Subcutaneous abdominal adipose tissue (tissue), 5 donors: ENCODE measurements around the gene LINGO4.
A peak's percentile ranks its signal among the peaks of the same experiment; 100 is the strongest.

Source experiments
- H3K27ac ChIP-seq: one replicate; pipeline ENCODE4 v1.7.0; 2013; ENCODE audit warnings: low read depth, mild to moderate bottlenecking, inconsistent platforms, low read length, moderate library complexity
- H3K27me3 ChIP-seq, 5 donors: one replicate each; pipeline ENCODE4 v1.7.0; 2013; ENCODE audit warnings: low read length in 5 of 5, inconsistent platforms in 1 of 5; ENCODE audit not compliant: control insufficient read depth in 5 of 5, insufficient read depth in 4 of 5
- H3K36me3 ChIP-seq, 5 donors: one replicate each; pipeline ENCODE4 v1.7.0; 2013; ENCODE audit warnings: low read length in 5 of 5; ENCODE audit not compliant: control insufficient read depth in 5 of 5, insufficient read depth in 5 of 5
- H3K4me1 ChIP-seq, 5 donors: one replicate each; pipeline ENCODE4 v1.7.0; 2013; ENCODE audit warnings: low read length in 5 of 5, mild to moderate bottlenecking in 3 of 5, moderate library complexity in 1 of 5; ENCODE audit not compliant: control insufficient read depth in 5 of 5, insufficient read depth in 5 of 5
- H3K4me3 ChIP-seq, 5 donors: one replicate each; pipeline ENCODE4 v1.7.0; 2013; ENCODE audit warnings: low read length in 5 of 5, low read depth in 1 of 5
- H3K9ac ChIP-seq, 5 donors: one replicate each; pipeline ENCODE4 v1.7.0; 2013; ENCODE audit warnings: low read length in 5 of 5, mild to moderate bottlenecking in 4 of 5, moderate library complexity in 3 of 5
- H3K9me3 ChIP-seq, 5 donors: one replicate each; pipeline ENCODE4 v1.7.0; 2013; ENCODE audit warnings: low read length in 5 of 5; ENCODE audit not compliant: control insufficient read depth in 5 of 5
- donor health status: healthy.
- donor health status: healthy.
- donor health status: healthy.
- donor health status: healthy.
- donor health status: healthy.

LINGO4 gene

DNA sequence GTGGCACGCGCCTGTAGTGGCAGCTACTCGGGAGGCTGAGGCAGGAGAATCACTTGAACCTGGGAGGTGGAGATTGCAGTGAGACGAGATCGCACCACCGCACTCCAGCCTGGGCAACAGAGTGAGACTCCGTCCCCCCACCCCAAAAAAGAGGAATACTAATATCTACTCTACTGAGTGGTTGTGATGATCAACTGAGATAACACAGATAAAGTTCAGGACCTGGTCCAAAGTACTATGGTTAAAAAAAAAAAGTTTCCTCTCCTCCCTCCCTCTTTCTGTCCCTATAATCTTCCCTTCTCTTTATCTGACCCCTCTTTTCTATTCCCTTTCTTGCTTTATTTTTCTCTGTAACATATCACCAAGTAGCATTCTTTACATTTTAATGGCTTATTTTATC lies 30.4 kb upstream of the LINGO4 start:
- Histone ChIP-seq H3K27ac (no peak overlapping the region), H3K9ac (no peak overlapping the region), H3K4me1 (peaks cover 0 to 47% (median 38%) of the 10 kb centered on the region in 5 donors), H3K36me3 (no peaks in the 10 kb centered on the region), H3K9me3 (no peaks in the 10 kb centered on the region), H3K4me3 (no peak overlapping the region), H3K27me3 (peaks cover 3 to 24% (median 22%) of the 10 kb centered on the region in 5 donors)

DNA sequence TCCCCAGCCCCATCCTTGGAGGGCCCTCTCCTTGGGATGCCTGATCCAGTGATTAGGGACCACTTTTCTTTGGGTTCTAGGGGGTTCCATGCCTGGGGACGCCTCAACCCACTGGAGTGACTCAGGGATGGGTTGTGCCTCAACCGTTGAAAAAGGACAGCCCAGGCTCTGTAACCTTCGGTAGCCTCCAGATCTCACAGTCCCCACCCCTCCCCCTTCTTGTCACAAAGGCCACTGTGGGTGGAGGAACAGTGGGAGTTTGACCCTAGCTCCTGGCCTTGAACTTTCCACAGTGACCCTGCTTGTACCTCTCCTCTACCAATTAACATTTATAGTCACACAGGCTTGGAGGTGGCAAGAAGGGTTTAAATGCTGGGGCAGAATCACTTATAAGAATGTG lies 29.0 kb upstream of the LINGO4 start:
- H3K9ac ChIP-seq = no peak overlapping the region
- H3K27ac ChIP-seq = no peak overlapping the region
- H3K36me3 ChIP-seq = no peaks in the 10 kb centered on the region
- H3K4me1 ChIP-seq = peaks cover 0 to 45% (median 33%) of the 10 kb centered on the region in 5 donors
- H3K27me3 ChIP-seq = peaks cover 0 to 17% (median 12%) of the 10 kb centered on the region in 5 donors
- no peaks in the 10 kb centered on the region for H3K9me3 ChIP-seq
- H3K4me3 ChIP-seq = no peak overlapping the region

DNA sequence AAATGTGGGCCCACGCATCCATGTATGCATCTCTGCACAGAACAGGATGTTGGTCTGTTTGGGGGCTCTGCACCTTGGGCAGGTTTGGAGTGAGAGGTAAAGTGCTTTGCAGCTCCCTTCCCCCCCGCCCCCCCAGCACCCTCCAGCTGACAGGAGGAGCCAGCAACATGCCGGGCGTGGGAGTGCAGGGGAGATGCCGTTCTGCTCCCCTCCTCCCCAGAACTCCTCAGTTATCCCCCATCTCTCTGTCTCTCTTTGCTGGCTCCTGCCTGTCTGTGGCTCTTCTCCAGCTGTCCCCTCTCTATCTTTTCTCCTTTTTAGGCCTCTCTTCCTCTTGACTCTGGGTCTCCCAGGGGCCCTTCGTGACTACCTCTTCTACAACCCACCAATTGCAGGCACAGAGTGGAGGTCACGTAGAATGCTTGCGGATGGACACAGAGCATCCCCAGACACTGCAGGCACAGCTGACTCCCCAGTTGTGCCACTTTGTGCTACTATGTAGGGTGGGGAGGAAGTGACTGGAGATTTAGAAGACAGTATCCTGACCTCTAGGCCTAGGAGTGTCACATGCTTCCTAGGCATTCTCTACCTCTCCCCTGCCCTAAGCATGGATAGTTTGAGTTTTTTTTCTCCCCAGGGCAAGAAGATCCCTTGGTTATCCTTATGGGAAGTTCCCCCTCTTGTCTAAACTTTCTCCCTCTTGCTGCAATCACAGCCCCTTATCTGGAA lies 28.1 kb upstream of the LINGO4 start:
- H3K4me3 ChIP-seq = no peak overlapping the region
- H3K27me3 ChIP-seq = peaks cover 0 to 13% (median 5%) of the 10 kb centered on the region in 5 donors
- no peak overlapping the region for H3K9ac ChIP-seq
- H3K4me1 ChIP-seq = peaks cover 0 to 46% (median 30%) of the 10 kb centered on the region in 5 donors
- H3K9me3 ChIP-seq = no peaks in the 10 kb centered on the region
- H3K27ac ChIP-seq = no peak overlapping the region
- no peaks in the 10 kb centered on the region for H3K36me3 ChIP-seq

DNA sequence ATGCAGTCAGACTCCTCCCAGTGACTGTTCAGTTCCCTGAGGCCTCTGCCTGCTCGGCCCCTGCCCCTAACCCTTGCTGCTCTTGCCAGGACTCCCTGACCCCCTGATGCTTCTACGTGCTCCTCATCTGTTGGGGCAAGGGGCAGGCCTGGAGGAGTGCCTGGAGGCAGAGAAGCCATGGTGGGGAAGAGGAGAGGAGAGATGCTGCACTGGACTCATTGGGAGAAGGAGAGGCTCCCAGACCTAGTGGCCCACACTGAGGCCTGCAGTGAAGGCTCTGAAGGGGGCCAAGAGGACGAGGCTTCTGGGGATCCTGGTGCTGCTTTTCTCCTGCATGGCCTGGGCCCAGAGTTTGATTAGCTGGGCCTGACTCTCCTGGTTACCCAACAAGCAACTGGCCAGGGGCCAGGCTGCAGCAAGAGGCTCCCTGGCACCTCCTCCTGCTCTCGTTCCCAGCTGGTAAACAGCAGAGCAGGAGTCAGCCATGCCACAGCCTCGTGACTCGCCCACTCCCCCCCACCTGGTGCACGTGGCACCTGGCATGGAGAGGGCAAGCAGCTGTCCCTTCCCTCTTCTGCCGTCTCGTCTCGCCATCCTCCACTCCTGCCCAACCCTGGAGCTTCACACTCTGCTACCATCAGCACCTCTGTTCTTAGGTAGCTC lies 27.2 kb upstream of the LINGO4 start:
- peak overlapping the region in 1 of 5 donors; percentile 34 for H3K4me3 ChIP-seq
- H3K9ac ChIP-seq = peak overlapping the region in 1 of 5 donors; percentile 5
- no peak overlapping the region for H3K27ac ChIP-seq
- no peaks in the 10 kb centered on the region for H3K9me3 ChIP-seq
- peaks cover 0 to 51% (median 34%) of the 10 kb centered on the region in 5 donors for H3K4me1 ChIP-seq
- H3K36me3 ChIP-seq = no peaks in the 10 kb centered on the region
- peaks cover 0 to 7% (median 4%) of the 10 kb centered on the region in 5 donors for H3K27me3 ChIP-seq

DNA sequence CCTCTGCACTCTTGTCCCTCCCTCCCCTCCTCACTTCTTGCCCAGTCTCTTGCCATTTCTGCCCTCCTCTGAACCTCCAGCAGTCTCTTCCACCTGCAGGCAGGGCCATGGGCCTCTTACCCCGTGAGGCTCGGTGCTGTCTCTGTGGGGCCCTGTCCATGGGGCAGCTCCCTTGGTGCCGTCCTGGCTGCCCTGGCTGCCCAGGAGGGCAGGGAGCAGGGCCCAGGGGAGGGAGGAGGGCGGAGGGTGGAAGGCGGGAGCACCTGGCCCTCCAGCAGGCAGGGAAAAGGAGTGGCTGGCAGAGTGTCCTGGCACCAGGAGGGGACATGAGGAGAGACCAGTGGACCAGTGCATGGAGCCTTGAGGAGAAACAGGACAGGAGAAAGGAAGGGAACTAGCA lies 26.4 kb upstream of the LINGO4 start, which contains the start of gene RORC:
Gene RORC, minus strand, starts transcription at position 198 of the 400 bp plus-strand sequence. Its CDS starts 38 bp downstream, at position 160.
- Histone ChIP-seq H3K4me3 (peak within 1 kb of the TSS in 1 of 5 donors; percentile 34), H3K9ac (peak within 1 kb of the TSS in 1 of 5 donors; percentile 34), H3K9me3 (no peaks in the 10 kb centered on the region), H3K4me1 (peaks cover 0 to 51% (median 34%) of the 10 kb centered on the region in 5 donors), H3K36me3 (no peaks in the 10 kb centered on the region), H3K27ac (no peak within 1 kb of the TSS), H3K27me3 (no peaks in the 10 kb centered on the region)

DNA sequence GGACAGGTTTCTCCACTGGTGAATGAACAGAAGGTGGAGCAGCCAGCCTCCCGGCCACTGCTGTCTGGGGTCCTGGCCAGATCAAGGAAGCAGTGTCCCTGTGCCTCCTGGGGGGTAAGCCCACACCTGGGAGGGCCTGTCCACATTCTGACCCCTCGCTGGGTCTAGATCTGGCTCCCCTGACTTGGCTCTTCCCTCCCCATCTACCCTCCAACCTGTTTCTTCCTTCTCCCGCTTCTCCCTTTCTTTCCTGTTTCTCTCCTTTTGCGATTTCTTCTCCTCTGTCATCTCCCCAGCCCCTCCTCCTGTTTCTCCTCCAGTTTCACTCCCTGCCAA lies 26.0 kb upstream of the LINGO4 start:
- Histone ChIP-seq H3K4me3 (peak overlapping the region in 1 of 5 donors; percentile 12), H3K9me3 (no peaks in the 10 kb centered on the region), H3K4me1 (peaks cover 0 to 53% (median 35%) of the 10 kb centered on the region in 5 donors), H3K27me3 (no peaks in the 10 kb centered on the region), H3K27ac (no peak overlapping the region), H3K9ac (peak overlapping the region in 1 of 5 donors; percentile 34), H3K36me3 (no peaks in the 10 kb centered on the region)

DNA sequence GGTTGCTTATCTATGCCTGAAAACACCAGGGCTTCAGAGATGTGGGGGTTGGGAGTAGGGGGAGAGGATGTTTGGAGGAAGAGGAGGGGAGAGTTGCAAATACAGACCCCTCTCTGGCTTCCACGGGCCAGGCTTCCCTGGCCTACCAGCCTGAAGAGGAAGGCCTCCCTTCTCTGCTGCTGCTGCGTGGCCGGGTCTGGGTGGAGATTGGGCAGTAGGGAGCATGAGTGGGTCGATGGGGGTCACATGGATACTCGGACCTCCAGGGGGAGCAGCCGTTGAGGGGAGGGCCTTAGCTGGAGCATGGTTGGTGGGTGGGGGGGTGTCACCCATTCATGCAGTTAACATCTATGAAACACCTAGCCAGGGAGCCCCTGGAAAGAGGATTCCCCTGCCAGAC lies 24.8 kb upstream of the LINGO4 start:
- Histone ChIP-seq H3K9ac (no peak overlapping the region), H3K4me3 (no peak overlapping the region), H3K27ac (no peak overlapping the region), H3K4me1 (peaks cover 0 to 65% (median 43%) of the 10 kb centered on the region in 5 donors), H3K27me3 (no peaks in the 10 kb centered on the region), H3K36me3 (no peaks in the 10 kb centered on the region), H3K9me3 (no peaks in the 10 kb centered on the region)

DNA sequence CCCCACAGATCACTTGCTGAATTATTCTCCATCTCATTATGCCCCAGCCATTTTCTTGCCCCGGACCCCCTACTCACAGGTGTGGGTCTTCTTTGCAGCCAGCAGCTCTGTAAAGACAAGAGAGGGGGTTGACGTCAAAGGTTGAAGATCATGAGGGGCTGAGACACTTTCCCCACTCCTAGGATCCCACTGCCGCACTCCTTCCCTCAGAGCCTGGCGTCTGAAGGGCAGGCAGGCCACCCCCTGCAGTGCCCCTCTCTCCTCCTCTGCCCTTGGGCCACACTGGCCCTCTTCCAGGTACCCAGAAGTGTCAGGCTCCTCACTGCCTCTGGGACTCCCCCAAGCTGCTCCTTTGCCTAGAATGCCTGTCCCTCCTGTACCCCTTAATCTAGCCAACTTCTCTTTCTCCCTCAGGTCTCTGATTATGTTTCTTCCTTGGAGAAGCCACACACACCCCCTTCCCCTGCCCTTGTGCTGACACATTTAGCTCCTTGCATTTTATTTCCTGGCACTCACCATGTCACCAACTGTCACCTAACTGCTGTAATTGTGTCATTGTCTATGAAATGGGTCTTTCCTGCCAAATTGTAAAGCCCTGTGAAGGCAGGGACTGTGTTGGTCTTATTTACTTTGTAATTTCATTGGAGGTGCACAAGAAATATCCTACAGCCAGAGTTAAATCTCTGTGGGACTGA lies 24.3 kb upstream of the LINGO4 start:
- no peak overlapping the region for H3K4me3 ChIP-seq
- H3K27me3 ChIP-seq = no peaks in the 10 kb centered on the region
- H3K9ac ChIP-seq = no peak overlapping the region
- peaks cover 0 to 68% (median 43%) of the 10 kb centered on the region in 5 donors for H3K4me1 ChIP-seq
- no peaks in the 10 kb centered on the region for H3K36me3 ChIP-seq
- no peaks in the 10 kb centered on the region for H3K9me3 ChIP-seq
- no peak overlapping the region for H3K27ac ChIP-seq

DNA sequence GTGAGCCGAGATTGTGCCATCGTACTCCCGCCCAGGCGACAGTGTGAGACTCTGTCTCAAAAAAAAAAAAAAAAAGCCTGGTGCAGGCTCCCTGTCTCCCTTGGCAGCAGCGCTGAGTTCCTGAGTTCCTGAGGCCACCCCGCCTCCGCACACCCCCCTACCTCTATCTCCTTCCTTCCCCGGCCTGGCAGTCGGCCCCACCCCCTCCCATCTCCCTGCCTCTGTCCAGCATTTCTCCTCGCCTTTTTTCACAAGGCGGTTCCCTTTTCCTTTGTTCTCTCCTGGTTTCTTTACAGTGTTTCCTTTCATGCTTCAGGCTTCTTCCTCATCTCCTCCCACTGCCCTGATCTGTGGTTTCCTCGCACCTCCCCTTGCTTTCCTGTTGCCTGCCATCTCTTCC lies 23.7 kb upstream of the LINGO4 start:
- Histone ChIP-seq H3K27ac (no peak overlapping the region), H3K9me3 (no peaks in the 10 kb centered on the region), H3K9ac (no peak overlapping the region), H3K36me3 (no peaks in the 10 kb centered on the region), H3K27me3 (no peaks in the 10 kb centered on the region), H3K4me3 (no peak overlapping the region), H3K4me1 (peaks cover 0 to 68% (median 43%) of the 10 kb centered on the region in 5 donors)

DNA sequence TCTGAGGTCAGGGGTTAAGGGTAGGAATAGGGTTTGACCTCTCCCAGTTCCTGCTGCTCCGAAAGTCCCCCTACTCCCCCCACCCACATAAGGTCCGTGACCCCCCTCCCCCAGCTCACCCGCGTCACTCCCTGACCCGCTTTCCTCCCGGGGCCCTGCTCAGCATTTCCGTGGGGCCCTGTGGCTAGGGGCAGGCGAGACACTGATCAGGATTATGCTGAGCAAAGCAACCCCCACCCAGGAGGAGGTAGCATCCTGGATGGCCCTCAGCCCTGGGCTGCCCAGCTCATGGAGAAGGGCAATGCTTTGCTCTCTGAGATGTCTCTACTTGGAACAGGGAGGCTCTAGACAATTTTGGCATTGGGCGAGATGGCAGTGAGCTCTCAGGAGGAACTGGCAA lies 22.6 kb upstream of the LINGO4 start:
- Histone ChIP-seq H3K9ac (no peak overlapping the region), H3K36me3 (no peaks in the 10 kb centered on the region), H3K4me1 (peaks cover 0 to 65% (median 41%) of the 10 kb centered on the region in 5 donors), H3K4me3 (no peak overlapping the region), H3K27ac (no peak overlapping the region), H3K9me3 (no peaks in the 10 kb centered on the region), H3K27me3 (peaks cover 0 to 3% (median 0%) of the 10 kb centered on the region in 5 donors)
